Endothelial cell of hepatic sinusoid (primary cell): Measurements from ENCODE around the gene SP2.

ENCODE experiments used
- in situ Hi-C: cut with HindIII; loops from 2 replicates; pipeline ENCODE4 v1.10.0; 2017; ENCODE audit warnings: low sequenced_read_pairs

Gene SP2

DNA sequence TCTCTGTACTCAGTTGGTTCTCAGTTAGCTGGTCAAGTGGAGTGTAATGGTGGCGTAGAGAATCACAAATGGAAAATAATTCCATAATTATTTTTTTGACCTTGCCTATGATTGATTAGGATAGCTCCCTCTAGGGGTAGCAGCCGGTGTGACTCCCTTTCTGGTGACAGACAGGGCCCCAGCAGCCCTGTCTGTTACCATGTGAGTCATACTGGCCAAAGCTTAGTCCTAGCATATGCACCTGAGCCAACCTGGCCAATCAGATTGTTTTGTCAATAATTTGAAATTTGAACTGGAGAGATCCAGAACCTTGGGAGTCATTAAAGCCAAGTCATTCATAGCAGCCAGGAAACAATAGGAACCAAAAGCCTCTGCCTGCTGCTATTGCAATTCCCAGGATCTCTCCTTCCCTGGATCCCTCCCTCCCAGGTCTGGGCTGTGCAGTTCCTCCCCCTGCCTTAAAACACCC, 50.9 kb downstream of the SP2 start:
- in situ Hi-C loops, result no loop called here

DNA sequence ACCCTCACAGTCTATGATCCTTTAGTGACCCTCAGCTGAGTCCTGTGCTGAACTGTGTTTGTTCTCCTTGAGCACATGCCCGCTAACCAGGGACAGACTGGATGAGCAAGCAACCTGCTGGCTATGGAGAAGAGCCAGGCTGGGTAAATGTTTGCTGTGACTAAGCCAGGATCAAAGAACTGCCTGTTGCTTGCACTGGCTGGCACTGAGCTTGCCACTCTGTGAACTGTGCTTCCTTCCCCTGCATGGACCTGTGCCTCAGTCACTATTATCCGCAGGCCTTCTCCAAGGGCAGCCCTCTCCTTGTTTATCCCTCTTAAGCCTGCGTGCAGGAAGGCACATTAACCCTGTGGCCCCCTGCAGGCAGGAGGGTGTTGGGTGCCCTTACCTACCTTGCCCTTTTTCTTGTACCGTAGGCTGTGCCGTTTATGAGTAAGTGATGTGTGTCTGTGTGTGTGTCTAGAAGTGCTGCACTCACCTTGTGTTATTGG, 52.7 kb downstream of the SP2 start:
- in situ Hi-C loops, result no loop called here

DNA sequence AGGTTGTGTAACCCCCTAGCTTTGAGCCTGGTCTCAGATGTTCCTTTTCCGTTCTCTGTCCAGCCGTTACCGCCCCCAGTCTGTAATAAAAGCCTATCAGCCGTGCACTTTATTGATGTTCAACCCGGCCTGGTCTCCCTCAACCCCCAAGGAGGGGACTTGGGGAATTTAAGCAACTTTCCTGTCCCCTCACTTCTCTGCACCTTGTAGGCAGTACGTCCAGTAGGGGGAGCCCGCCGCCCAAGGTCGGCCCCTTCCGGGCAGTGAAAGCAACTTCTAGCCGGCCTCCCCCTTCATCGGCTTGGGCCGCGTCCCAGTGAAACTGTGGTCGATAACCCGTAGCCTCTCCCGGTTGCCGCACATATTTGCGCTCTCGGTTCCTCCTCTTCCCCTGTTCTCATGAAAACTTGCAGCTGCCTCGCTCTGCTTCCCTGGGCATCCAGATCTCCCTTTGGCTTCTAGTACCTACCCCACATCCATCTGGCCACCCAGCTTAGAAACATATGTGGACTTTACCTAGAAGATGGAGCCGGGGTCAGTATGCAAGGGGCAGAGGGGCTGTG, 53.2 kb downstream of the SP2 start:
- in situ Hi-C loops, result no loop called here

DNA sequence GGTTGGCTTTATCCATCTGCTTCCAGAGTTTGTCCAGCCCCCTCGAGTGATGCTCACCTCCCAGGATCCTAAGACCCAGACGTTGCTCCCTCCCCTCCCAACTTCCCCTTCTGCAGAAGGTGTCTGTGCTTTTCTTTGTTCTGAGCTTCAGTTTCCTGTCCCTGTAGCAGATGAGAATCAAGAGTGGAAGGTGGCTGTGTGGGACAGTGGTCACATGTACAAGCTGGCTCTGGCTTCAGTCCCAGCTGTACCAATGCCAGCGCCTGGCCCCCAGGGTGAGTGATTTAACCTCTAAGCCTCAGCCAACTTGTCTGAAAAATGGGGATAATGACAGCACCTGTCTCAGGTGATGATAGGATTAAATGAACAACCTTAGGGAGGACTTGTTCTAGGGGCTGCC, 53.9 kb downstream of the SP2 start:
- in situ Hi-C loops, result no loop called here

DNA sequence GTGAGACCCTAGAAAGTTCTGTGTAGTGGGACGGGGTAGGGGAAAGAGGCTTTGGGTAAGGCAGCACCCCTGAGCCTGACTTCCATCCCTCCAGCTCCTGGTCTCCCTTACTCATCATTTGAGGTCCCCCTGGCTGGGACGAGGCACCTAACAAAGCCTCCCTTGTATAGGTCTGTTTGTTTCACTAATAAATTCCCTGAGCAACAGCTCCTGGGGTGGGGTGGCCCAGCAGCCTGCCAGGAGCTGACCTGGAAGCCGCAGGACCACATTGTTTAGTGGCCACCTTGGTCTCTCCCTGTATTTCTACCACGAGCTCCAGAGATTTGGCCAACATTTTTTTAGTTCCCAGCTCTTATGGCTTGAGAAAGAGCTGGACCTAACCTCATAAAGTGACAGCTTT, 54.4 kb downstream of the SP2 start:
- in situ Hi-C loops, result no loop called here

DNA sequence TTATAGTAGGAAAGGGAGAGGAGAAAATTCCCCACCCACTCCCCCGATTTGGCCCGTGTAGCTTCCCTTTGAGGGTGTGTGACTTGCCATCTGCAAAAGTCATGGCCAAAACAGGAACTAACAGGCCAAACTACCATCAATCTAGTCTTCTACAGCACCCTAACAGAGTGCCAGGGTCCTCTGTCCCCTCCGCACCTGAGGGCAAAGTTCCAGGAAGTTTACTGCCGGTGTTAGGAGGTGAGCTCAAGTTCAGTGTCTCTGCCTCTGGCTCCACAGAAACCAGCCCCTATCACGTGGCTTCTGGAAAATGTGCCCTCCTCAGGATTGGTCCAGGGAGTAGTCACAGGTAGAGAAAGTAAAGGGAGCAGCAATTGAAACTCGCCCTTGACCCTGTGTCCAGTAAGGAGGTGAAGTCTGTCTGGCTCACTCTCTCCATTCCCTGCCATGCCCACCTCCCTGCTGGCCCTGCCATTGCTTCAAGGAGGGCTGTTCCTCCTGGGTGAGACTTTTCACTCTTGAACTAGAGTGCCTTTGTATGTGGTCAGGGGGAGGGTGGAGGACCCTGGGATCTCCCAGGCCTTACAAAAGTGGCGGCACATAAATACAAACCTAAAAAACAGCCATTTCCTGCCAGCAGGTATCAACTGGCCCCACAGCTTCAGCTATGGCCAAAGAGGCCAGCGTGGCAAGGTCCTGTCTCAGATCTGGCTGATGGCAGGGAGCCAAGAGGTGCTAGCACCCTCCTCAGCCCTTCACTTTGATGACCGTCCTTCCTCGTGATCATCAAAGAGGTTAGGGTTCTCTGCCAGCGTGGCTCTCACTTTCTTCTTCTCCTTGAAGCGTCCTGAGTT, 56.4 kb downstream of the SP2 start:
- in situ Hi-C loops, result no loop called here

- in situ Hi-C loops, result no loop called here
These were observed 57.9 kb downstream of the SP2 start for GRCh38 chr17:47953909-47954308.

GRCh38 chr17:47955497-47956461, 59.7 kb downstream of the SP2 start:
- in situ Hi-C loops, result no loop called here

DNA sequence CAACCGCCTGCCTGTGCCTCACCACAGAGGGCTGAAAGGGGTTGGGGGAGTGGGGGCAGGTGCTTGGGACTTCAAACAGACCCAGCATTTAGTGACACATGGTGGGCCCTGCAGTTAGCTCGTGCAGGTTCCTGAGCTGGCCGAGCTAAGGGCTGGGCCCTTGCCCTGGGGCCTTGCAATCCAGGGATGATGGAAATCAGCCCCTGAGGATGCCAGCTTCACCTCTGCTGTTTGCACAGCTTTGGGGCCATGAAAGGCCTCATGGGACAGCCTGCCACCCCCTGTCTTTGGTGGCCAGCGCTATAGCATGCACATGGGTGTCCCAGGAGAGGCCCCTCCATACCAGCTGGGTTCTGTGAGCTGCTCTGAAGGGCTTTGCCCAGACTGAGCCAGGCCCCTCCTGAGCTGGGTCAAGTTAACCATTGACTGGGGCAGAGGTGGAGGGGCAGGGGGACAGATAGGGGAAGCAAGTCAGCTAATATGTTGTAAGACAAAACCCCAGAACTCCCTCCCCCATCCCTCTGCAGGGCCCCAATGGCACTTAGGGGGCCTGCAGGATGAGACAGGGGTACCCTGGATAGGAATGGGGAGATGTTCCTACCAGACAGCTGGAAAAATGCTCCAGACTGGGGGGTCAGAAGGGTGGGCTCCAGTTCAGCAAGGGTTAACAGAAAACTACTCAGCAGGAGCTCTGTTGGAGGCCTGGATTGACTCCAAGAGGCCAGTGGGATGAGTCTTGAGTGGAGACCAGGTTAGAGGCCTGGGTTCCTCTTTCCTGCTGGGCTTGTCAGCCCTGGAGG, 61.0 kb downstream of the SP2 start:
- in situ Hi-C loops, result no loop called here

DNA sequence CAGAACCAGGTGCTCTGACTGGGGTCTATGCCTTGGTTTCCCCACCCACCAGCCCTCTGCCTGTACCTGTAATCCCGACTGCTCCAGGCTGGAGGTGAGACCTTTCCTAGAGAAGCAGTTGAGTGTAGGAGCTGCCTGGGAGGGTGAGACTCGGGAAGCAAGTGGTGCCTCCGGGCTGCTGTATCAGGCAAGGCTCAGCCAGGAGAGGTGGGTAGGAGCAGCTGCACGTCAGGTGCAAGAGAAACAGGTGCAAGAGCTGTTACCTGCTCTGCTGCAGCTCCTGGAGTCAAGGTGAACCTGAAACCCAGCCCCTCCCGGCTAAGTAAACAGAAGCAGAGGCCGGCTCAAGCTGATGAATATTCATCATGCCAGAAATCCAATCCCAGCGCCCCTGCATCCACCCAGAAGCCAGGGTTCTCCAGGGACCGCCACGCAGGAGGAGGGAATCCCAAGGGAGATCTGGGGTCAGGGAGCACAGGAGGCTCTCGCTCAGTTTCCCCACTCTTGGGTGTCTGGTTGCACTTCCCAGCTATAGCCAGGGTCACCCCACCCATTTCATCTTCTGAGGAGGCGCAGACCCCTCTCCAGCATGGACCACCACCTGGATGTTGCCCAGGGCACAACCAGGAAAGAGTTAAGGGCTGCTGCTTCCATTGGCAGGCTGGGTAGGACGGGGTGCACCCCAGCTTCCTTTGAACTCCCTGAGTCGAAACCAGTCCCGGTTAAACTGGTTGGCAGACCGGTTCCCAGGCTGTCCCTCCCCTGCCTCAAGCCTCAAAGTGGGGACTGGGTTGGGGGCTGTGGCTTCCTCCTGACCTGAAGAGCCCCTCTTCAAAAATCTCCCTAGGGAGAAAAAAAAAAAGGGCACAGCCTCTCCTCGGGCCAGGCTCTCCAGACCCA, 61.8 kb downstream of the SP2 start, which contains the start of gene PRR15L:
TSS of gene PRR15L (minus strand) at position 293 of the 900 bp plus-strand sequence. CDS start 4,649 bp downstream, outside the sequence.
- in situ Hi-C loops, result no loop called here

- in situ Hi-C loops, result no loop called here
These were observed 64.0 kb downstream of the SP2 start for GRCh38 chr17:47959825-47960655.

DNA sequence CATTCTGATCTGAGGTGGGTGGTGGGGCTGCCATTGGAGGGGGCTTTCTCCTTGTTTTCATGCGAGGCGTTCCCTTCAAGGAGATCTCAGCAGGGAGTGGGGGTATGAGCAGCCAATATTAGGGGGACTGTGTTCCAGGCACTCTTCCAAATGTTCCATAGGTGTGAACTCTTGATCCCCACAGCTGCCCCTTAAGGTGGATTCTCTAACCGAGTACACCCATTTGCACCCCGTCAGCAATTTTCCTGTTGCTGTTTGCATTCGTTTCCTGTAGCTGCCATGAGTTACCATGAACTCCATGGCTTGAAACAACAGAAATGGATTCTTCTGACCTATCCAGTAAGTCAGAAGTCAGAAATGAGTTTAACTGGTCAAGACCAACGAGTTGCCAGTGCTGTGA, 65.4 kb downstream of the SP2 start:
- in situ Hi-C loops, result no loop called here

DNA sequence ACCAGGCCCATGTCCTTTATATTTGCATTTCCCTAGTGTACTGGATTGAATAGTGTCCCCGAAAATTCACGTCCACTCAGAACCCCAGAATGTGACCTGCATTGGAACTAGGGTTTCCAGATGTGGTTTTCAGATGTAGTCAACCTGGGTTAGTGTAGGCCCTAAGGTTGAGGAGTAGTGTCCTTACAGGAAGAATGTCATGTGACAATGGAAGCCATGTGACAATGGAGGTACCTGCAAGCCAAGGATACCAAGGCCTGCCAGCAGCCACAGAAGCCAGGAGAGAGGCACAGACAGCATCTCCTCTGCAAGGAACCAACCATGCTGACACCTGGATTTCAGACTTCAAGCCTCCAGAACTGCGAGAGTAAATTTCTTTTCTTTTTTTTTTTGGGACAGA, 66.9 kb downstream of the SP2 start:
- in situ Hi-C loops, result no loop called here

DNA sequence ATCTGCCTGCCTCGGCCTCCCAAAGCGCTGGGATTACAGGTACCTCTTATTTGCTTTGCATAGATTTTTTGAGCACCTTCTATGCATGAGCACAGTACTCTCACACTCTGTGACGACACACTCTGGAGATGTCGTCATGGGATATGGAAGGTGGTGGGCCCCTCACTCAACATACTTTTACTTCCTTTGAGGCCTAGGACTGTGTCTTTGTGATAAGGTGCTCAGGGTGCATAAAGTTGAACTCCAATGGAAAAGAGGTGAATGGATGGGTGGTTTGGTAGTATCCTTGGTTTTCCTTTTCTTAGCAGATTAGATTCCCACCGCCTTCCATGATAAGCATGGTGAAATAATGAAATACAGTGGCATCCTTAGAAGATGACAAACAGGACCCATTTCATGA, 68.8 kb downstream of the SP2 start:
- in situ Hi-C loops, result no loop called here

- in situ Hi-C loops, result no loop called here
These were observed 70.1 kb downstream of the SP2 start for GRCh38 chr17:47966079-47966519.

GRCh38 chr17:47967607-47968252, 71.7 kb downstream of the SP2 start:
- in situ Hi-C loops, result no loop called here

DNA sequence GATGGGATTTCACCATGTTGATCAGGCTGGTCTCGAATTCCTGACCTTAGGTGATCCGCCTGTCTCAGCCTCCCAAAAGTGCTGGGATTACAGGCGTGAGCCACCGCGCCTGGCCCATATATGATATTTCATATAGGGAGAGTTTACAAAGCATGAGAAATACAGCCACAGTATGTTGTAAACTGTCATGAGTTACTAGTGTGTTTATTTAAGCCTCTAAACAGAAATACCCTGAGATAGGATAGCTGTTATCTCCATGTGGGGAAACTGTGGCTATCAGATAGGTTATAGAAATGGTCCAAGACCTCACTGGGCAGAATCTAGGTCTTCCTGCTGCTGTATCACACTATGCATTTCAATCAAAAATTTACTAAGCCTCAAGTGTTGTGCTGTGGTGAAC, 72.8 kb downstream of the SP2 start:
- in situ Hi-C loops, result no loop called here
